GM18499 (cell line): ENCODE measurements around the gene PTTG1IP2.

ENCODE experiments used
- ATAC-seq: cut with Tn5 transposase; IDR thresholded peaks from one replicate; pipeline ENCODE4 v1.9.1; 2021; ENCODE audit warnings: moderate number of reproducible peaks; ENCODE audit not compliant: insufficient read depth, unreplicated experiment

PTTG1IP2 gene

DNA sequence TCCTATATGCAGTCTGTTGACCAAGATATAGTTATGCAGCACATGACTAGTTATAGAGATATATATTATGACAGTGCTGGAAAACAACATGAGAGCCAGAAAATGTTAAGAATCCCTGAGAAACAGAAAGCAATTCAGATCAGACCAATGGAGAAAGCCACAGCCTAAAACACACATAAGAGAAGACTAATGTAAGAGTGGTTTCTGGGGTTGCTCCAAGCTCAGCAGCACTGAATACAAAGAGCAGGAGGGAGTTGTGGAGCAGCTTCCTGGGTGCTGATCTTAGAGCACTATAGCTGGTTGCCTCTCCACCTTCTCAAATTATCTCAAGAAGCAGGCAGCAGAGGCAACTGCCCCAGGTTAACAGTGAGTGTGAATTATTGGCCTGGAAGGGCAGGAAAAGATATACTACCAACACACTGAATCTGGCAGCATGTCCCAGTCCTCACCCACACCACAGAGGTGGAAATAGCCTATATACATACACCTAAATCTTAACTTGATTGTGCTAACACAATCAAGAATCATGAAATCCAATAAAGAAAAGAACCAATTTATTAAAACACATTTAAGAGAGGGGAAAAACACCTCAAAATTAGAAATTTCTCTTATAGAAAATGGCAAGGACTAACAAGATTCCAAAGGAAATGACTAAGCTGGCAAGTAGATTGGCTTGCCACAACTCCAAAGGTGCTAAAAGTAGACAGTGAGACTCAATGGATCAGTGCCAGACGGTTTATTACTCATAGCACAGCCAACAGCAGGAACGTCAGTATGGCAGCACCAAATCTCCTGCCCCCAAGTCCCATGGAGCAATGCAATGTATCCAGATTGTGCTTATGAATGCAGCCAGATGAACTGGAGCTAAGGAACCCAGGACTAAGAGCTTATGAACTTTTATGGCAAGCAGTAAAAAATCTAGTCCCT lies 5.1 kb downstream of the PTTG1IP2 start:
- ATAC-seq: no peak

DNA sequence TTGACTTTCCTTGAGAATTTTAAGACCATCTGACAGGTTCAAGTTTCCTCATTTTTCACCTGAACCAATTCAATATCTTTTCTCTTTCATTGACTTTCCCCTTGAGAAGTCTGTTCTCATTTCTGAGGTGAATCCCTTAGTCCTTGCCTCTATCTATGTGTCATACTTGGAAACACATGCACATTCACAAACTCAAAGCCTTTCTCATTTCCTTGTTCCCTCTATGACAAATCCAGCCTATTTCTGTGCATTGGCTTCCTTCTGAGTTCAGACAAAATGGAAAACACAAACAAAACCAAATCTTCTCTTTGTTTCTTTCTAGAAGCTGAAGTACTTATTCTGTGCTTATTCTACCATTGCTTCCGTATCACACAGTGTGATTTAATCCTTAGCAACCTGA lies 13.8 kb downstream of the PTTG1IP2 start:
- no peak for ATAC-seq

DNA sequence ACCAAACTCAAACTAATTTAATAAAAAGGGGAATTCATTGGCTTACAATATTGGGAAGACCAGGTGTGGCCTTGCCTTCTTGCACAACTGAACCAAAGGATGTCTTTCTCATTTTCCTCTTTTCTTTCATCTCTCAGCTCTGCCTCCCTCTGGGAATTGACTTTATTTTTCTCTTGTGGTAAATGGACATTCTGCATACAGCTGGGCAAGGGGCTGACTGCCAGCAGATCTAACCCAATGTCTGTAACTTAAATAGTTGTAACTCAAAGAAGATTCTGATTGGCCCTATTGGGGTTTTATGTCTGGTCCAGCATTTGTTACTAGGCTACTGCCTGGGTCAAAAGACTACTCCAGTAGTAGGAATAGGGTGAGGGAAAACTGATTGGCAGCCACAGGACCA lies 15.3 kb downstream of the PTTG1IP2 start:
- ATAC-seq: no peak

DNA sequence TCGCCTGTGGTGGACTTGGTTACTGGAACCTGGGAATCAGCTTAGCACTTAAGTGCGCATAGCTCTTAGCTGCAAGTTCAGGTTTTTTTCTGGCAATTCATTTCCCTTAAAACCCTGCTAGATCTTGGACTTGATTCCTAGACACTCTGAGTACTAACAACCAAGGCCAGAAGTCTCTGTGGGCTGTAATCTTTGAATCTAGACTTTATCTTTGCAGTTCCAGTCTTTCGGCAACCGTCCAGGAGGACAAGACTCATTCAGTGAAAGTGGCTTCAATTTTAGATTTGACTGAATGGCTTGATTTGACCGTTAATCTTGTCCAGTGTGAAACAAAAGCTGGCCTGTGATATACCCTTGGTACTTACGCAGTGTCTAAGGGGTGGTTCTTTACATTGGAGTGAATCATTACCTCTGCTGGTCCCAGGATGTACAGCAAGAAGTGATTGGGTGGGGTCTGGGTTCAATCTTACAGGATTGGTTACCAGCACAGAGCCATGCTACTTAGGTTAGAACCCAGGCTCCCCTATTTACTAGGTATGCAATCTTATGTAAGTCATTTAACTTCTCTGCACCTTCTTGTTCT lies 16.4 kb downstream of the PTTG1IP2 start:
- no peak for ATAC-seq

DNA sequence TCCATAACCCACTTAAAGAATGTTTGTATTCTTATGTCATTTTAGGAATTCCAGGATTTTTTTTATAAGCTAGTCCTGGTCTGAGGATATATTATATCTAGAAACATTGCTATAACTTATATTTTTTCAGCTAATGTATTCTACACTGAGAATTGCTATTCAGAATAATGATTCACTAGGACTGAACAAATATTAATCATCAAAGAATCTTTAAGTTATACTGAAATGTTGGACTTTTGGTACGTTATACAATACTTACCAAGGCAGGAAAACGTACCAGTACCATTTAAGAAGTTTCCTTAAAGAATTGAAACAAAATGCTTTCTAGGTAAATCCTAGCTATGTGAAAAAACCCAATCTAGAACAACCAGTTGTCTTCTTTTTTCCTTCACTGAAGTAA lies 18.4 kb downstream of the PTTG1IP2 start:
- no peak for ATAC-seq

DNA sequence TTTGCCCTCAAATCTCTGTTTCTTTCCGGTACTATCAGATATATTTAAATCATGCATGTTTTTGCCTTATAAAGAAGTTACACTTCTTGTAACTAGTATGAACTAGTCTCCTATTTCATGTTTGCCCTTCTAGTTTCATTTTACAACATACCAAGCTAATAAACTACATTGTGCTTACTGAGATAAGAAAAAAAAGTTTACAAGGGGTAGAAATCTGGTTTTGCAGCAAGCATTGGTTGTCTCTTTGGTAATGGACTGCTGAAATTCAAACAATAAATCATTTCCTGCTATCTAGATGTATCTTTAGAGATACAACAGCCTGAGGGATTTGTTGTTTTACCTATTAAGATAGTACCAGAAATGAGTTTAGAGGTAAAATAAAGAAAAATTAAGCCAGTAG lies 18.8 kb downstream of the PTTG1IP2 start:
- no peak for ATAC-seq

DNA sequence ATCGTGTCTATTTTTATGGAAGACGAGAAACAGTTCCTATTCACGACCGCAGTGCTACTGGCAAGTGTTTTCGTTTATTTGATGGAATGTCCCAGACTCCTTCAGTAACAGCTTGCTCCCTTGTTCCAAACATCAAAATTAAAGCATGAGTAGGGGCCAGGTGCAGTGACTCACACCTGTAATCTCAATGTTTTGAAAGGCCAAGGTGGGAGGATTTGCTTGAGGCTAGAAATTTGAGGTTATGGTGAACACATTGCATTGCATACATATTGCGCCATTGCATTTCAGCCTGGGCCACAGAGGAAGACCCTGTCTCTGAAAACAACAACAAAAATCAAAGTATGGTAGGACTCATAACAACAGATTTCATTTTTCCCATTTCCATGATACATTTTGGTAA lies 22.8 kb downstream of the PTTG1IP2 start:
- ATAC-seq: no peak

DNA sequence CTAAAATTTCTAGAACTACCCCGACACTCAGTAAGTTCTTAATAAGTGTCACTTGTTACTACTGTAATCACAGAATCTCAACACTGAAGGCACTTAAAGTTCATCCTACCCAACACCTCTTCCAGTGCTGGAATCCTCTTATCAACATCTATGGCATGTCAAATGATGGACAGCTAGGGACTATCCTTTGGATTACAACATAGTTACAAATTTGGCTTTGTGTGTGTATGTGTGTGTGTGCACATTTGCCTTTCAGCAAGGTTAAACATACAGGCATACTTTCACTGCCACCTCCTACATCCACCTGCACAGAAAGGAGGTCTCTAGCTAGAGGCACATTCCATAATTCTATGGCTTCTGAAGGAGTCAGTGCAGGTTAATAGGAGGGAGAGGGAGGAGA lies 25.8 kb downstream of the PTTG1IP2 start:
- no peak for ATAC-seq

DNA sequence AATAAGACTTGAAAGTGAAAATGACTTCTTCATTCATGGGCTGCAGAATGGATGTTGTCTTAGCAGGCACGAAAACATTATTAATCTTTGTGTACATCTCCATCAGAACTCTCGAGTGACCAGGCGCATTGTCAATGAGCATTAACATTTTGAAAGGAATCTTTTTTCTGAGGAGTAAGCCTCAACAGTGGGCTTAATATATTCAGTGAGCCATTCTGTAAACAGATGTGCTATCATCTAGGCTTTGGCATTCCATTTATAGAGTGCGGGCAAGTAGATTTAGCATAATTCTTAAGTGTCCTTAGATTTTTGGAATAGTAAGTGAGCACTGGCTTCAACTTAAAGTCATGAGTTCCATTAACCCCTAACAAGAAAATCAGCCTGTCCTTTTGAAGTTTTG lies 33.1 kb downstream of the PTTG1IP2 start:
- no peak for ATAC-seq

DNA sequence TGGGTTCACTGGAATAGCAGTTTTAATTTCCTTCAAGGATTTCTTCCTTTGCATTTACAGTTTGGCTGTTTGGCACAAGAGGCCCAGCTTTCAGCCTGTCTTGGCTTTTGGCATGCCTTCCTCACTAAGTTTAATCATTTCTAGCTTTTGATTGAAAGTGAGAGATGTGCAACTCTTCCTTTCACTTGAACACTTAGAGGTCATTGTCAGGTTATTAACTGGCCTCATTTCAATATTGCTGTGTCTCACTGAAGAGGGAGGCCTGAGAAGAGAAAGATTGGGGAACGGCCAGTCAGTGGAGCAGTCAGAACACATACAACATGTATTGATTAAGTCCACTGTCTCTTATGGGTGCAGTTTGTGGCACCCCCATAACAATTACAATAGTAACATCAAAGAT lies 33.9 kb downstream of the PTTG1IP2 start:
- ATAC-seq: no peak

DNA sequence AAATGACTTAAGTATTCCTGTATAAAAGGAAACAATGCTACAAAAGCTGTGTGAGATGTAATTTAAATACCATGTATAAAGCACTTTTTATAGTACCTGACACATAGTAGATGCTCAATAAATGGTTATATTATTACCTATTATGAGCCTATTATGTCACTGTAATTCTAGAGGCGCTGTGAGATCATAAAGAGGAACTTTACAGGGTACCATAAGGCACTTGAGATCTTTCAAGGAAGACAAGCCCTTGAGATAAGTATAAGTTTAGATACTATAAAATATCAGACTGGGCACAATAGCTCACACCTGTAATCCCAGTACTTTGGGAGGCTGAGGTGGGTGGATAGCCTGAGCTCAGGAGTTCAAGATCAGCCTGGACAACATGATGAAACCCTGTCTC lies 38.3 kb downstream of the PTTG1IP2 start:
- ATAC-seq: no peak

DNA sequence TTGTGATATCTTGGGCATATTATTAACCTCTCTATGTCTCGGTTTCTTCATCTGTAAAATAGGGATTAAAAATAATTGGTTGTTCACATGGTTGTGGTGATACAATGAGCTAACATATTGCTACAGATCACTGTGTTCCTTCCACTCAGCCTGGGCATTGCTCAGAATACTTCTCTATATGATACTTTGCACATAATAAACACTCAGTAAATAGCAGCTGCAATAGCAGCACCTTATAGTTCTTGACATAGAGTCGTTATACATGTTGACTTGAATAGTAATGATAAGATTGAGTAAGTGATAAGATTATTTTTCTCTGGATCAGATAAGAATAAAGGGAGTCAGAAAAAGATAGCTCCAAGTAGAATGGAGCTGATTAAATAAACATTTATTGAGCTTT lies 42.3 kb downstream of the PTTG1IP2 start:
- ATAC-seq: no peak

DNA sequence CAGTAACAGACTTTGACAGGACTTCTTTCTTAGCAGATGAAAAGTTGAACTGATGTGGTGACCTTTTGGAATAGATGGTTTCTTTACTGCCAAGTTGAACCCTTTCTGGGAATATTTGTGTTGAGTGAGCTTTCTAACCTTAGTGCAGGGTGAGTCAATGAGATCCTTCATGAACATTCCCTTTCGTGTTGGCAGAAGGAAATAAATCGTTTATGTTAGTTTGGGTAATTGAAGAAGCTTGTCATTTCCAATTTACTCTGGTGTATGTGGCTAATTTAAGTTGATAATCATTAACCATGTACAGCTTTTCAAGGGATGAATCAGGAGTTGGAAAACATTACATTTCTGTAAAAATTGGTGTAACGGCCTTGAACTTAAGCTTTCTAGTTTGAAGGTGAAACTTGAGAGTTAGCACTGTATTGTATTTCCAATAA lies 43.4 kb downstream of the PTTG1IP2 start:
- no peak for ATAC-seq

DNA sequence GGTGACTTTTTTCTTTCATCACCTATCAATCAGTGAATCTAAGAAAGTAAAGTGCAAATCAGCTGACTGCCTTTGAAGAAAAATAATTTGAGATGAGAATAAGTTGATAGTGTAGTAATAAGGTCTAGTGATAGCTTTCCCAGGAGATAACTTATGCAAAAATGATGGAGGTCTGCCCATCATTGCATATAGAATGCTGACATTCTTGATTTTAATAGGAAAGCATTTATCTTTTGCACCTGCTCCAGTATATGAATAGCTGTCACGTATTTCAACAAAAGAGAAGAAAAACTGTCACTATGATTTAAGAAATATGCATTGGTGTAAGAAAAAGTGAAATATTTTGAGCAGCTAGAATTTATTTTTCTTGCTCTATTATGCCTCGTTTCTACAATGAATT lies 46.8 kb downstream of the PTTG1IP2 start:
- ATAC-seq: no peak

DNA sequence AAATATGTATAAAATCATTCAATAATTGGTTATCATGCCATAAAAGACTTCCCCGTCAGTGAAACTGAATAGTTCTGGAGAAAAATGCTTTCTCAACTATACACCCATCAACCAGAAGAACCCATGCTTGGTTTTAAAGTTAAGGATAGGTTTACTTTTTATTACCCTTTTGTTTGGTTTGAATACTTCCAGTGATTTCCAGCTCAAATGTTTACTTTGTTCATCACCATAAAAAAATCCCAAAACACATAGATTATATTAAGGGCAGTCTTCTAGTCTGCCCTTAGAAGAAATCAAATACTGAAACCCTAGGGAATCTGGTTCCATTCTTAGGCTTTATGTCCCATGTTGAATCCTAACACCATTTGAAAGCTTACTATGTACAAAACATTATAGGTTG lies 49.2 kb downstream of the PTTG1IP2 start:
- no peak for ATAC-seq

DNA sequence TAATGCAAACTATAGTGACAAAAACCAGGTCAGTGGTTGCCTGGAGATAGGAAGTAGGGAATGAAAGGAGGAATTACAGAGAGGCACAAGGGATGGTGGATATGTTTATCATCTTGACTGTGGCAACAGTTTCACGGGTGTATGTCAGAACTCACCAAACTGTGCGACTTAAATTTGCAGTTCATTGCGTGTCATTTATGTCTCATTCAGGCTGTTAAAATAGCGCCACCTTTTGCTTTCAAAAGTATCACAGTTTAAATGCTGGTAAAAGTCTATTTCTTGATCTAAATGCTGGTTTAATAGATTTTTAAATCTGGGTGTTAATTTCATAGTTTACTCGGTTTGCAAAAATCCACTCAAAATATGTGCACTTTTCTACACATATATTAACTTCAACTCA lies 51.0 kb downstream of the PTTG1IP2 start:
- no peak for ATAC-seq

DNA sequence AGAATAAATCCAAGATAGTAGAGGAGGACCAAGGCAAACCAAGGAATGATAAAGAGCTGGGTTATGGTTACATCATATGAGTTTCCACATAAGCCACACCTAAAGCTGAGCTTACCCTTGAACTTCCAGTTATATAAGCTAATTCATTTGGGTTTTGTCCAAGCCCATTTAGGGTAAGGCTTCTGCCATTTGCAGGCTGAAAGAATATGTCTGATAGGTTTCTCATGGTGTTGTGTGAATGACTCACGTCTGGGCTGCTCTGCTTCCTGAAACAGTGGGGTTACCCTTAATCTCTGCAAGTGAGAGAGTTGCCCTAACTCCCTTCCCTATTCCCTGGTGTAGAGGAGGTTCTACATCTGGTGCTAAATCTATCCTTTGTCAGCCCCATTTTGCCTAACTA lies 60.8 kb downstream of the PTTG1IP2 start:
- ATAC-seq: no peak

DNA sequence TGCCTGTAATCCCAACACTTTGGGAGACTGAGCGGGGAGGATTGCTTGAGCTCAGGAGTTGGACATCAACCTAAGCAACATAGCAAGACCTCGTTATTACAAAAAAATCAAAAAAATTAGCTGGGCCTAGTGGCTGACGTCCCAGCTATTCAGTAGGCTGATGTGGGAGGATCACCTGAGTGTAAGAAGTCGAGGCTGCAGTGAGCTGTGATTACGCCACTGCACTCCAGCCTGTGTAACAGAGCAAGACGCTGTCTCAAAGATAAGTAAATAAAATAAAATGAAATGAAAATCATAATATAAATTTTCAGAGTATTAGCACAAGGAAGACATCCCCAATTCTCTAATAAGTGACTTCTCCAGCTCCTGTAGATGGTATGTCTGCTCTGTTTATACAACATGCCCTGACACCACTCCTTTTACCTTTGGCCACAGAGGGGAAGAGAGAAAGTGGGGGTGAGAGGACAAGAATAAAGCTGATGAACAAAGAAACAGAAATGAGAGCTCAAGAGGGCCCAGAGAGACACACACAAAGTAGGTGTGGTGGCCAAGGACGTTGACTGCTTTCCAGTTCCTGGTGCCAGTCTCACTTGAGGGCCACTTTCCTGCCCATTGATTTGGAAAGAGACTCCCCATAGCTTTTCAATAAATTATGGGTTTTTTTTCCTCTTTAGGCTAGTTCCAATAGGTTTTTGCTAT lies 62.9 kb downstream of the PTTG1IP2 start:
- ATAC-seq: no peak

DNA sequence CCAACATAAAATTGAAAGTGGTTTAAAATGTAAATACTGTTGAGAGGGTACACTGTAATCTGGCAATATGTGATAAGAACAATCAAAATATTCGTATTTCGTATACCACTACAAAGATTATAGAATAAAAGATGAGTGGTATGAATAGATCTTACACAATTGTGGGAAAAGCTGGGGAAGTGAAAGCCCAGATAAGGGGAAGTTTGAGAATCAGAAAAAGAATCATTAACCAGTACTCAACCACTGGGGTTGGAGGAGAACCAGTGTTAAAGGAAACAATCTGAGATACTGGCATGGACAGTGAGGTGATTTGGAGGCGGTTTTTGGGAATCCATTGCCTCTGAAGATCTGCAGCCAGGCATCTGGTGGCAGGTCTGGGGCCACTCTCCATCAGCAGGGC lies 67.0 kb downstream of the PTTG1IP2 start:
- no peak for ATAC-seq

DNA sequence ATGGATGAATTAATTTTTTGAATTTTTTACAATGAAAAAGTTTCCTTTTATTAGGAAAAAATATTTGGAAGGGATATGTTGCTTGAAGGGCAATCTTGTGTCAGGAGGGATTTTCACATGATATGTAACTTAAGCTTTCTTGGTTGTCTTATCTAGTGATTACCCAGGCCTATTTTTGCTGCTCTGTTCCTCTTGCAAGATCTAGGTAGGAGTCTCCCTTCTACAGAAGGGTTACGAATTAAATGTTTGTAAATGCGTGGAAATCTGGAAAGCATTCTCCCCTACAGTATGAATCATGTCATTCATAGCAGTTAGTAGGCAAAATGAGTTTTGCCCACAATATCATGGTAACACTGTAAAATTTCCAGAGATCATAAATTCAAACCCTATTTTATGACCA lies 69.0 kb downstream of the PTTG1IP2 start:
- ATAC-seq: no peak

DNA sequence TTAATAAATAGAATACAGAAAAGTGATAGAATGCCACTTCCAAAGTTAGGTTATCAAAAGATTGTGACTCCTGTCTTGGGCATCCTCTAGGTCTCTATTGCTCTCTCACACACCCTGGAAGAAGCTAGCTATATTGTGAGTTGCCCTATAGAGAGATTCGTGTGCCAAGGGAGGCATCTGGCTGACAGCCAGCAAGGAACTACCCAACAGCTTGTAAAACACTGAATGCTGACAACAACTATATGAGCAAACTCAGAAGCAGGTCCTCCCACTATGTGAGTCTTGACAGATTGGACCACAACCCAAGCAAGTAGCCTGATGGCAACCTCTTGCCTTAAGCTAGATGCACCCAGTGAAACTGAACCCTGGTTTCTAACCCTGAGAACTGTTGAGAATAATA lies 71.0 kb downstream of the PTTG1IP2 start:
- ATAC-seq: no peak
